COLO668 (cell line): ENCODE measurements around the gene IL10.

ENCODE experiments used
- DNase-seq: peaks from one replicate; lab custom pipeline; 2025; ENCODE audit not compliant: unreplicated experiment; lab: John Stamatoyannopoulos, UW

IL10 gene

GRCh38 chr1:206737729-206738201 lies 34.5 kb downstream of the IL10 start:
- no peak for DNase-seq

- DNase-seq, result no peak
These were observed 35.2 kb downstream of the IL10 start for GRCh38 chr1:206736878-206737728.

- DNase-seq, result no peak
These were observed 36.7 kb downstream of the IL10 start for GRCh38 chr1:206735553-206736031.

GRCh38 chr1:206734499-206735142 lies 37.7 kb downstream of the IL10 start:
- DNase-seq, result peak; percentile 50

- DNase-seq, result no peak
These were observed 39.3 kb downstream of the IL10 start for GRCh38 chr1:206732992-206733391.

- DNase-seq, result no peak
These were observed 39.8 kb downstream of the IL10 start for GRCh38 chr1:206732508-206732907.

GRCh38 chr1:206729507-206729906 lies 42.8 kb downstream of the IL10 start:
- DNase-seq, result no peak

GRCh38 chr1:206729050-206729449 lies 43.2 kb downstream of the IL10 start:
- DNase-seq, result no peak

- no peak for DNase-seq
These were observed 43.7 kb downstream of the IL10 start for GRCh38 chr1:206728697-206728987.

- no peak for DNase-seq
These were observed 44.2 kb downstream of the IL10 start for GRCh38 chr1:206727981-206728696.

- peak; percentile 52 for DNase-seq
These were observed 47.0 kb downstream of the IL10 start for GRCh38 chr1:206725109-206725963.

GRCh38 chr1:206723805-206724472 lies 48.4 kb downstream of the IL10 start:
- no peak for DNase-seq

GRCh38 chr1:206723462-206723804 lies 48.9 kb downstream of the IL10 start:
- no peak for DNase-seq

GRCh38 chr1:206722751-206723461 lies 49.4 kb downstream of the IL10 start:
- no peak for DNase-seq

GRCh38 chr1:206721454-206721853 lies 50.8 kb downstream of the IL10 start:
- DNase-seq, result no peak

- no peak for DNase-seq
These were observed 53.0 kb downstream of the IL10 start for GRCh38 chr1:206719169-206719839.

GRCh38 chr1:206717674-206717989 lies 54.7 kb downstream of the IL10 start:
- DNase-seq, result no peak
